Measurements from ENCODE around the gene ZBTB8B.

The ZBTB8B gene

DNA sequence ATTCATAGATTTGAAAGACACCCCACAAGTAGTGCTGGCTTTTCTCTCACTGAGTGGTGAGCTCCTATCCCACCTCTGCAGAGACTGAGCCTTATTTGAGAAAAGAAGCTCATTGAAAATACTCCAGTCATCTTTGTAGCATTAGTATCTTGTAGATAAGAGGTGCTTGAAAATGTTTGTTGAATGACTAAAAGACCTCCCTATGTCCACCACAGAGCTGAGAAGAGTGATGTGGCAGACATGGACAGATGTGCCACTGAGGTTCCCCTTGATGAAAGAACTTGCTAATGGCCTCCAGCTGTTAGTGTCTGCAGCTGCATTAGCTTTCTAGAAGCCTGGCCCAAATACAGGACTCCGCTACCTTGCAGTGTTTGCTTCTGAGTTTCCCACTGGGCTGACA is 45.1 kb downstream of the ZBTB8B start:
- no peak for DNase-seq
